NCI-H1417 (cell line): ENCODE data around the gene ZDHHC14.
"Not testable (repeated sequence)": the region's sequence is repeated elsewhere in the genome, so short reads cannot be mapped to it uniquely, and the experiment has no call there.

Experiments used
- DNase-seq, 3 experiments: peaks; one replicate each; lab custom pipeline; 2025; lab: John Stamatoyannopoulos, UW

The ZDHHC14 gene

DNA sequence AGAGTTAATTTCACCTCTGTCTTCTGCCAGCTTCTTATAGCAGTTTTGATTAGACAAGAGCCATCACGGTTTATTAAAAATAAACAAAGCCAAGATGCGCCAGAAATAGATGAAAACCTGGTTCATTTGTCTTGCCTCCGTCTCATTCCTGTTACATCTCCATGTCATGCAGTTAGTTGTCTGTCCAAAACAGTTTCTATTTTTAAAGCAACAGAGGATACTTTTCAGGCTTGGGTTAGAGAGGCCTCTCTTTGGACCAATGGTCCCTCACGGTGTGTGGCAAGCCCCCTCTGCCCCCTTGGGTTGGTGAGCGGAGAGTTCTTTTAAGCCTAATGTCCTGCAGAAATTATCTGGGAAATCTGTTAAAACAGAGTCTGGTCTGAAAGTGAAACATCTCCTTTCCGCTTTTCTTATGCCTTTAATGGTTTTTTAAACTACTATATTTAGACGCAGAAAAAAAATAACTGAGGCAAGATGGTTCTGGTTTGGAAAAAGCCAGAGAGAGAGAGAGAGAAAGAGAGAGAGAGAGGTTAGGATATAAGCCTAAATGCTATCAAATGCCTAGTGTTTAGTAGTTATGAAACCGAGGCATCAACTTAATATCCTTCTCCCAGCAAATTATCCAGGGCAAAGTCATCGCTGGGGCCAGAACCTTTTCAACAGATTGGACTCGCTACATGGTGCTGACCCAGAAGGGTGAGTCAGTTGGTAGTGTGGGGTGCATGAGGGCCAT lies 64.5 kb downstream of the ZDHHC14 start:
- DNase-seq, result no peak

- no peak for DNase-seq
Observed at GRCh38 chr6:157447735-157448134, 66.7 kb downstream of the ZDHHC14 start.

- DNase-seq, result no peak
Observed at GRCh38 chr6:157449610-157450009, 68.6 kb downstream of the ZDHHC14 start.

- DNase-seq, result peak in 1 of 3 experiments; percentile 60
Observed at GRCh38 chr6:157450931-157451742, 70.1 kb downstream of the ZDHHC14 start.

- no peak for DNase-seq
Observed at GRCh38 chr6:157452096-157452495, 71.1 kb downstream of the ZDHHC14 start.

- DNase-seq, result no peak
Observed at GRCh38 chr6:157453131-157453530, 72.1 kb downstream of the ZDHHC14 start.

GRCh38 chr6:157453978-157454377 lies 73.0 kb downstream of the ZDHHC14 start:
- no peak for DNase-seq

GRCh38 chr6:157454762-157455714 lies 74.0 kb downstream of the ZDHHC14 start:
- no peak for DNase-seq

DNA sequence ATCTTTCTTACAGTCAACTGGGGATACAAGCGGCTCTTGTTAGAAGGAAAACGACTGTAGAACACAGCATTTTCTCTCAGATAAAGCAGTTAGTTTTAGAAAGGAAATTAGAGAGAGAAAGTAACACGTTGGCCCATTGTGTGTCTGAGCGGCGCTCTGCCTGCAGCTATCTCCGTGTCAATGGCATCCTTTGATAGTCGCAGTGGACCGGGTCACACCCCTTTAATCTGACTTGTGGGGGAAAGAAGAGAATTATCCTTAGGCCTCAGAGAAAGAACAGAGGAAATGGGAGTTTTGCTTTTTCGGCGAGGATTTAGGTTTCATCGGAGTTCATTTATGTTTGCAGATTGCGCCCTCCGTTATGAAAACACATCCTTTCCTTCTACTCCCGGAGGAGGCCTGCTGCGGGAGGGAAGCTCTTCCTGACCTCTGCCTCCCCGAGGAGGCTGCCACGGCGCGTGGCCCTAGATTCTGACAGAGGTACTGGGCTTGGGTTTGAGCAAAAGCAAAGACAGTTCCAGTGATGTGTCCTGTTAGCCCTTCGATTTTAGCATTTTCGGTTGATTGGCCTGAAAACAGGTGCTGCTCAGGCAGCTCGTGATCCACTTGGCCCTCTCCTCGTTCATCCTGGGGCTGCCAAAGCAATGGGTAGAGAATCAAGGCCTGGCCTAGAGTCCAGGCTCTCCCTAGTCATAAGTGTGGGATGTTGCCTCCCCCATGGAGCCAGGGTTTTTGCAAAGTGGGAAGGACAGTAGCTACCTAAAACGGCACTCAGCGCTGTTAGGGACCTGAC lies 74.9 kb downstream of the ZDHHC14 start:
- DNase-seq, result no peak

DNA sequence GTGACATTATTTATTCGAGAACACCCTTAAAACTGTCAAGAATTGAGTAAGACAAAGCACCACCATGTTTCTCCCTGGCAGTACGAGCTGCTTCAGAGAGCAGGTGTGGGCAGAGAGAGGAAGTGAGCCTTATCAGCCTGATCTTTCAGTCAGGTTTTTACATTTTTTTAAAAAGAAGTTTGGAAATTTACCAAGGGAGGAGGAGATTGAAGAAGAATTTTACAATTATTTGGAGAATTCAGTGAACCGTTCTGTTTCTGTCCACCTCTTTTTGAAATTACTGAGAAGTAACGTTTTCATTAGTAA lies 75.5 kb downstream of the ZDHHC14 start:
- peak in 1 of 3 experiments; percentile 32 for DNase-seq

DNA sequence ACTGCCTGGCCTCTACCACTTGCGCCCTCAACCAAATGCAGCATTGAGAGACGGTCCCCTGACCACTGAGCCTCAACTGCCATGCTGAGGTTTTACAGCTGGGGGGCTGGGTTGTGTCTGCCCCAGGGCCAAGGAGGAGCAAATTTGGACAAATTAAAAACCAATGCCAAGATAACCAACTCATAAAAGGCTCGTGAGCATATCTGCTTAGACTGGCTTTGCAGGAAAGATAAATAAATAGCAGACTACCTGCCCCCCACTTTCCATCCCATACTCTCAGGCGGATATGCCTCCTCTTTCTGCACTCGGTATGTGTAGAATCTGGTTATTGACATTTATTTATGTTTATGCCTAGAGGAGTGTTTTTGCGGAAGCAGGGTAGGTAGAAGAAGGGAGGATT lies 76.8 kb downstream of the ZDHHC14 start:
- no peak for DNase-seq

GRCh38 chr6:157459327-157459726 lies 78.3 kb downstream of the ZDHHC14 start:
- no peak for DNase-seq

GRCh38 chr6:157460182-157460999 lies 79.4 kb downstream of the ZDHHC14 start:
- no peak for DNase-seq

DNA sequence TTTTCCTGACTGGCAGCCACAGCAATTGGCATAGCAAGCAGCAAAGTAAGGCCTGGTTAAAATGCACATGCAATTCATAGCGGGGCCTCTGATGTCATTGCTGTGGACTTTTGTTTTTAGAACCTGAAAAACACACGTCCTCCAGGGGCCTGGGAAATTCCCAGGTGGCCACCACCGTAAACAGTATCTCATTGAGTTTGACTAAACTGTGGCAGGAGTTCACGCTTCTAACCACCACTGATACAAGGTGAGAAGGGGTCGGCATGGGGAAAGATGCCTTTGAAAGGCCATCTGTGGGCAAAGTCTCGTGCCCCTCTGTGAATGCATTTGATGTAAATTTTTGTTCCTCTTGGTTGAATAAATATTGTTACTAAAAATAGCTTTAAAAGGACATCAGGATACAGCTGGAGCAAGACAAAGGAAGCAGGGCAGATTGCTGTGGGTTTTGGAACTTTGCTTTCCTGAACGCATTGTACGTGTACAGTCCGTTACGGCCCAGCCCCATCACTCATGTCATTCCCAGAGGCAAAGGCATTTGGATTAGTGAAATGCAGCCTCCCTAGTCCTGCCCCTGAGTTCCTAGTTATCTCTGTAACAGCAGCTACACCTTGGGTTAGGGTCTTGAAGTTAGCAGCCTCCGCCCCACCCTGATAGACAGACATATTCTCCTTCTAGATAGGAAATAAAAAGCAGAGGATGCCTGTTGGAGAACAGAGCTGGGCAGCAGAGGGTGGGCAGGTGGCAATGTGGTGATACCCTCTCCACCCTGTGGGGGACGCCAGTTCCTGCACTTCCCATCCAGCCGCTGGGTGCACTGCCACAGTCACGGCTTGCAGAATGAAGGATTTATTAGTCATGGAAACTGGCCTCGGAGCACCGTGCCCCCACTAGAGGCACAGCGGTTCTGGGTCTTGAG lies 80.3 kb downstream of the ZDHHC14 start:
- DNase-seq, result peak in 2 of 3 experiments; percentile 23 to 33

- DNase-seq, result no peak
Observed at GRCh38 chr6:157462956-157463742, 82.2 kb downstream of the ZDHHC14 start.

DNA sequence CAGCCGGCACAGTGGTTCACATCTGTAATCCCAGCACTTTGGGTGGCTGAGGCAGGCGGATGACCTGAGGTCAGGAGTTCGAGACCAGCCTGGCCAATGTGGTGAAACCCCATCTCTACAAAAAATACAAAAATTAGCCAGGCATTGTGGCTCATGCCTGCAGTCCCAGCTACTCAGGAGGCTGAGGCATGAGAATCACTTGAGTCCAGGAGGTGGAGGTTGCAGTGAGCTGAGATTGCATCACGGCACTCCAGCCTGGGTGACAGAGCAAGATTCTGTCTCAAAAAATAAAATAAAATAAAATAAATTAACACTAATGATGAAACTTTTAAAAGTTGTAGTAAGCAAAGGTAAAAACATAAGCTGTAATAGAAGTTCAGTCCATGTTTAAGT lies 82.7 kb downstream of the ZDHHC14 start:
- not testable (repeated sequence) for DNase-seq

GRCh38 chr6:157464653-157465535 lies 83.9 kb downstream of the ZDHHC14 start:
- no peak for DNase-seq

- no peak for DNase-seq
Observed at GRCh38 chr6:157466342-157466648, 85.3 kb downstream of the ZDHHC14 start.
